SK-N-MC (cell line): ENCODE results near the gene TBX3.

Source experiments
- DNase-seq: peaks from one replicate; pipeline ENCODE4 v3.0.0-alpha.2; 2011; ENCODE audit warnings: low read depth, low spot score
- H3K27ac ChIP-seq: fragments of 200-600 bp; sonication (generic); 2 replicates; pipeline ENCODE4 v1.5.1; 2016; ENCODE audit warnings: mixed run types
- H3K36me3 ChIP-seq: fragments of 200-600 bp; sonication (generic); 2 replicates; pipeline ENCODE4 v1.6.1; 2017; ENCODE audit warnings: antibody characterized with exemption, low read length, mixed read lengths; ENCODE audit not compliant: insufficient read depth
- H3K4me3 ChIP-seq: fragments of 200-600 bp; sonication (generic); 2 replicates; pipeline ENCODE4 v1.5.1; 2016
- H3K9ac ChIP-seq: fragments of 200-600 bp; sonication (generic); 2 replicates; pipeline ENCODE4 v1.8.0; 2017; ENCODE audit warnings: mixed run types, mixed read lengths; ENCODE audit not compliant: insufficient read length
- H3K9me3 ChIP-seq: fragments of 200-600 bp; sonication (generic); 2 replicates; pipeline ENCODE4 v1.6.1; 2017; ENCODE audit warnings: low read depth, mild to moderate bottlenecking, antibody characterized with exemption, low read length, moderate library complexity, mixed read lengths
- EZH2 ChIP-seq: fragments of 200-600 bp; sonication (generic); IDR thresholded peaks from one replicate; pipeline ENCODE4 v1.6.1; 2017; ENCODE audit warnings: antibody characterized with exemption
- FOXP2 ChIP-seq: optimal IDR thresholded peaks from 2 replicates; pipeline ENCODE3; 2011; ENCODE audit warnings: mild to moderate bottlenecking, moderate library complexity; ENCODE audit not compliant: insufficient read depth; ENCODE audit errors: extremely low read length, control extremely low read depth
- POLR2AphosphoS5 ChIP-seq: IDR thresholded peaks from 2 replicates; pipeline ENCODE4 v1.6.1; 2012; ENCODE audit warnings: mild to moderate bottlenecking, low read depth, low read length, borderline replicate concordance

Gene TBX3

DNA sequence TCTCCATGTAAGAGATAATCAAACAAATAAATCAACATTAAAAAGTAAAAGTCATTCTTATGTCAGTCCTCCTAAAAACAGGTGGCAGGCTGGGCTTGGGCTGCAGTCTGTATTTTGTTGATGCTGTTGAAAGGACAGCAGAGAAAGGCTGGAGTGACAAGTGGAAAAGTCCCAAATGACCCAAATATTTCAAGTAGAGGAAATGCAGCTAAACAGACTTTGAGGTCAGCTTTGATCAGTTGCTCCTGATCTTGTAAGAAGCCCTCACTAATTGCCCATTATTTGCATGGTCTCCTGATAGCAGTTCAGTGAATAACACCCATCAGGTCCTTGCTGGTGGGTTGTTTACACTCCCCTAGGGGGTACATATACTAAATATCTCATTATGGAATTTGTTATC, 24.9 kb downstream of the TBX3 start:
- Histone ChIP-seq H3K4me3 (no peak overlapping the region), H3K9me3 (no peaks in the 10 kb centered on the region), H3K27ac (no peak overlapping the region), H3K9ac (no peak overlapping the region), H3K36me3 (no peaks in the 10 kb centered on the region)
- TF ChIP-seq FOXP2 (no peak), EZH2 (no peak), POLR2AphosphoS5 (no peak)
- no peak for DNase-seq

DNA sequence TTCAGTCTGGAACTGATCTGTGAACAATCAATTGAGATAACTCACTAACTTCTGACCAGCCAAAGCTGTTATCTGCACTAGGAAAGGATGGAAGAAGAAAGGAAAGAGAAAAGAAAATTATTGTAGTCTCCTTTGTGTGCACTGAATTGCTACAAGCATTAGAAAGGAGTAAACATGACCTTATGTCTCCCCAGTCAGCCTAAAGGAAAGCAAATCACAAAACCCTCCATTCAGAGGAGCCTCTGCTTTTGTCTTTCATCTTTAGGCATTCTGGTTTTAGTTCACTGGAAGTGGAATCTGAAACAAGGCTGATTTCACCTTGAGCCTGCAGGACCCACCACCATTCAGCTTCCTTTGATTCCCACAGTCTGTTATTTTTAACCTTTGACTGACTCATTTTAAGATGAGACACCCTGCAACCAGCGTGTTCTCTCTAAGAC, 26.0 kb downstream of the TBX3 start:
- Histone ChIP-seq H3K36me3 (no peaks in the 10 kb centered on the region), H3K9me3 (no peaks in the 10 kb centered on the region), H3K4me3 (no peak overlapping the region), H3K27ac (no peak overlapping the region), H3K9ac (no peak overlapping the region)
- no peak for DNase-seq
- no peak for TF ChIP-seq EZH2
- TF ChIP-seq POLR2AphosphoS5, result no peak
- TF ChIP-seq FOXP2, result no peak

DNA sequence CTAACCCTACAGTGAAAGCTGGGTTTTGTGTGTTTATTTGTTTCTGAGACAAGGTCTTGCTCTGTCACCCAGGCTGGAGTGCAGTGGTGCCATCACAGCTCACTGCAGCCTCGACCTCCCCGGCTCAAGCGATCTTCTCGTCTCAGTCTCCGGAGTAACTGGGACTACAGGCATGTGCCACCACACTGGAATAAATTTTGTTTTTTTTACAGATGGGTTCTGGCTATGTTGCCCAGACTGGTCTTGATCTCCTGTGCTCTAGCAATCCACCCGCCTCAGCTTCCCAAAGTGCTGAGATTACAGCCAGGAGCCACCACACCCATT, 26.4 kb downstream of the TBX3 start:
- Histone ChIP-seq H3K4me3 (no peak overlapping the region), H3K36me3 (no peaks in the 10 kb centered on the region)

DNA sequence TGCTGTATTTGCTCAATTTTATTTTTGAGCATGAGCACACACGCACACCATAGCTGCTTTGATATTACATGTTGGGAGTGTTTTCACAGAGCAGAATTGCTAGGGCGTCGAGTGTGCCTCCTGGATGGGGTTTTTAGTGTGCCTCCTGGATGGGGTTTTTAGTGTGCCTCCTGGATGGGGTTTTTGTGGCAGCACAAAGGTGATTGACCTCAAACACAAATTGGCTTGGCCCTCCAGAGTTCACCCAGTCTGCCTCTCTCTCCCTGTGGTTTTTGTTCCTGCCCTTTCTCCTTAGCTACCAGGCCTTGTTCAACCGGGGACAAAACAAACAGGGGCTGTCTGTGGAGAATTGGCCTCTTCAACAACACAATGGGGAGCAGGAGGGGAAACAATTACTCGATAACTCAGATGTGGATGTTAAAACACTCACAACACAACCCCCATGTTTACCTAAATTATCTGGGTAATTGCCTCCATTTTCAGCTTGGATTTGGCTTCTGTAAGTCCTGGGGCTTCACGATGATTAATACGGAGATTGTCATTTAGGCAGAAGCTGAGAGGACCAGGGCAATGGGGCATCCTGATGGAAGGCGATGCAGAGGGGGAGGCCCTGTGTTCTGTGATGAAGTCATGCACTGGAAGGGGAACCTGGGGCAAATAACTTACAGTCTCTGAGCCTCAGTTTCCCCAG, 26.9 kb downstream of the TBX3 start:
- Histone ChIP-seq H3K9ac (no peak overlapping the region), H3K27ac (no peak overlapping the region), H3K4me3 (no peak overlapping the region), H3K9me3 (no peaks in the 10 kb centered on the region), H3K36me3 (no peaks in the 10 kb centered on the region)
- no peak for DNase-seq
- TF ChIP-seq POLR2AphosphoS5 (no peak), EZH2 (no peak), FOXP2 (no peak)

More for the DNA sequence above, 26.4 kb downstream of the TBX3 start:
- Histone ChIP-seq H3K9ac (no peak overlapping the region), H3K27ac (no peak overlapping the region), H3K9me3 (no peaks in the 10 kb centered on the region)
- no peak for DNase-seq
- no peak for TF ChIP-seq POLR2AphosphoS5
- TF ChIP-seq FOXP2, result no peak
- no peak for TF ChIP-seq EZH2

DNA sequence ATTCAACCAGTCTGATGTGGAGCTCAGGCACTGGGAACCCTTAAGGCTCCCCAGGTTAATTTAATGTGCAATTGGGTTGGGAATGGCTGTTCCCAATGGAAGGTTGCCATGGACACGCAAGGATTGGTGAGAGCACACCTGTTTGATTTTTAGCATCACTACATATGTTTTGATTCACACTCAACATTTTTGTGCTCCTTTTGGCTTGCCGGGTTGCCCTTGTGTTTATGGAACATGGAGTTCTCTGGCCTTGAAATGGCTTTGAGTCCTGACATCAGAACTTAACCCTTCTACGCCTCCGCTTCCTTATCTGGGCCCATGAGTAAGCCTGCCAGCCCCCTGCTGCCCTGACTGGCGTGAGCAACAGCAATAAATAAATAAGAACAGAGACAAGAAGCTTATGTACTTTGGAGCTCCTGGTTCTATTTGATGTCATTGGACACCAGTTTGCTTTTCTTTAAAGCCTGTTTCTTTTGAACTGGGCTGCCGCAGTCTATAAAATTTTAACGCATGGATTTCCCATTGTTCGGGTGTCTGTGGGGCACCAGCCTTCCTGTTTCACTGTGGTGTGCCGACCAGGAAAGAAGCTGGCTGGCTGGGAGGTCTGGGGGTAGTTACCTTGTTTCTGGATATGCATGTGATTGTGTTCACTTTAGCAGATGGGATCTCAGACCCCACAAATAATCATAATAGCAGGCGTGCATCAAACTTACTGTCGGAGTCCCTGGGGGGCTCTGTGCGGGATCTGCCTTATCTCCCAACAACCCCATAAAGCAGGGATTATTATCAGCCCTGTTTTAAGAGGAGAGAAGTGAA, 27.8 kb downstream of the TBX3 start:
- TF ChIP-seq POLR2AphosphoS5 (no peak), FOXP2 (no peak), EZH2 (no peak)
- Histone ChIP-seq H3K4me3 (no peak overlapping the region), H3K27ac (no peak overlapping the region), H3K9ac (no peak overlapping the region), H3K9me3 (no peaks in the 10 kb centered on the region), H3K36me3 (no peaks in the 10 kb centered on the region)
- no peak for DNase-seq

DNA sequence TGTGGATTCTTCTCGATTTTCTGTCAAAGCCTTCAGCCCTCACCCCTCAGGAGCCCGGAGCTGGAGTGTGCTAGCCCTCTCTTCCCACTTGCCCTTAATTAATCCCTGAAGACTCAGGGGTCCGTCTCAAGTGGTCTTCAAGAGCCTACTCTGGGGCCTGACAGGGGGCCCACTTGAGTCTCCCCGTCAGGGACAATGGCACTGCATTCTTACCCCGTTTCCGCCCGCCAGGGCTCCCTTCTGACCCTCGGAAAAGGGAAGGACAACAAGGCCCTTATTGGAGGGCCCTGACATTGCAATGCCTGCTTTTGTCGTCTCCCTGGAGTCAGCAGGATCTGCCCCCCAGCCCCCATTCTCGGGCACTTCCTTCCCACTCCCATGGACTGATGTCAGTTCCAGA, 34.4 kb downstream of the TBX3 start:
- H3K4me3 ChIP-seq, result no peak overlapping the region
- DNase-seq, result no peak
- no peak overlapping the region for H3K9ac ChIP-seq
- H3K9me3 ChIP-seq, result no peaks in the 10 kb centered on the region
- TF ChIP-seq EZH2, result no peak
- no peaks in the 10 kb centered on the region for H3K36me3 ChIP-seq
- H3K27ac ChIP-seq, result no peak overlapping the region

DNA sequence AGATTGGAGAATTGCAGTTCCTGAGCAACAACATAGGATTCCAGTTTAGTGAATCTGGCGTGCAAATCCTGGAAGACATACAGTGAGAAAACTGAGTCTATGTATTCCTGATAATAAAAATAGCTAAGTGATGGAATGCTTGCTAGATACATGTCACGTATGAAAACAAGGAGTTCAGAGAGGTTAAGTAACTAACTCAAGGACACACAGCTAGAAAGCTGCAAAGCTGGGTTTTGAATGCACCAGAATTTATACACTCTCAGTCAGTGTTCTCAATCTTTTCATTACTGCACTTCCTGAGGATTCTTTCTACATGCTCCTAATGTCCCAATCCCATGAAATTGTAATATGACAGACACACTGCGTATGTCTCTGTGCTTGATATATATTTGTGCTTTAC, 35.3 kb downstream of the TBX3 start:
- Histone ChIP-seq H3K36me3 (no peaks in the 10 kb centered on the region), H3K9ac (no peak overlapping the region), H3K9me3 (no peaks in the 10 kb centered on the region), H3K27ac (no peak overlapping the region), H3K4me3 (no peak overlapping the region)
- no peak for DNase-seq
- no peak for TF ChIP-seq POLR2AphosphoS5
- no peak for TF ChIP-seq FOXP2
- no peak for TF ChIP-seq EZH2

DNA sequence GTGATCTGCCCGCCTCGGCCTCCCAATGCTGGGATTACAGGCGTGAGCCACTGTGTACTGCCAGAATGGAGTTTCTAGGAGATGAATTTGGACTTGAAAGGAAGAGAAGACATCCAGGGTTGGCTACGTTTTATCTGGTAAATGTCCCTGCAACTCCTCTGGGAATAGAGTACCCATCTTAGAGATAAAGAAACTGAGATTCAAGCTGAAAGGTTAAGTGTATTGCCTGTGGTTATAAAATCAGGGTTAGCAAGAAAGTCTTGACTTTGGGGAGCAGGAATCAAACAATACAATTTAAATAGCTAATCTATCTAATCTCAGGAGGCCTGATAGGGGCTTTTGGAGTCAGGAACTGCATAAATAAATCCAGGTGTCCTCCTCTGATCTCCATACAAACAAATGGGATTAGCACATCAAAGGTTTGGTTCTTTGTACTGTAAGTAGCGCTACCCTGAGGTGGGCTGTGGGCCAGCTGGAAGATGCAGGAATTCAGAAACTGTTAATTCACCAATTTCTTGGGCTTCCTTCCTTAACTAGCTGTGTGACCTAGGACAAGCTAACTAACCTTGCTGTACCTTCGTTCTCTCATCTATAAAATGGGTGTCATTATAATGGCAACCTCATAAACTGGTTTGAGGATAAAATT, 45.1 kb downstream of the TBX3 start:
- TF ChIP-seq POLR2AphosphoS5 (no peak), FOXP2 (no peak), EZH2 (no peak)
- Histone ChIP-seq H3K36me3 (no peaks in the 10 kb centered on the region), H3K27ac (no peak overlapping the region), H3K9me3 (no peaks in the 10 kb centered on the region), H3K4me3 (no peak overlapping the region), H3K9ac (no peak overlapping the region)
- no peak for DNase-seq
